ENCODE measurements around the gene ACTG2.
"Not testable (repeated sequence)": the region's sequence is repeated elsewhere in the genome, so short reads cannot be mapped to it uniquely, and the experiment has no call there.

Gene ACTG2

GRCh38 chr2:73931531-73932500 is 39.0 kb downstream of the ACTG2 start:
- in situ Hi-C loops (cut with HindIII; ENCODE audit: low sequenced_read_pairs) = no loop called here

DNA sequence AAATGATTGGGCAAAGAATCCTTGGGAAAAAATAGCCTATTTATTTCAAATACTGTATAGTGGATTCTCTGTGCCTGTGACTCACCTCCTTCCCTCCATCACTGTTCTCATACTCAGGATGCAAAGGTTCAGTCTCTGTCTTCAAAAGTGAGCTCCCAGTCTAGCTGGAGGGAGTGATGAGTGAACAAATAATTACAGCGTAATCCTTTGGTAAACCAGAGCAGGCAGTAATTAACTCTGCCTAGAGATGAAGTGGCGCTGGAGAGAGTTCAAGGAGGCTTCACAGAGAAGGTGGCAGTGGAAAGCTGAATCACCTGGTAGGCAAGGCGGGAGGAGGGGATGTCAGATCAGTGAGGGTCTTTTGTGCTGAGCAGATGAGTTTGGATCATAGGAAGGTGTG is 40.4 kb downstream of the ACTG2 start:
- in situ Hi-C loops (cut with HindIII; ENCODE audit: low sequenced_read_pairs) = no loop called here

- in situ Hi-C loops (cut with HindIII; ENCODE audit: low sequenced_read_pairs) = no loop called here
Observed at GRCh38 chr2:73935641-73936040, 42.8 kb downstream of the ACTG2 start.

- in situ Hi-C loops (cut with HindIII; ENCODE audit: low sequenced_read_pairs) = no loop called here
Observed at GRCh38 chr2:73937103-73937885, 44.5 kb downstream of the ACTG2 start.

DNA sequence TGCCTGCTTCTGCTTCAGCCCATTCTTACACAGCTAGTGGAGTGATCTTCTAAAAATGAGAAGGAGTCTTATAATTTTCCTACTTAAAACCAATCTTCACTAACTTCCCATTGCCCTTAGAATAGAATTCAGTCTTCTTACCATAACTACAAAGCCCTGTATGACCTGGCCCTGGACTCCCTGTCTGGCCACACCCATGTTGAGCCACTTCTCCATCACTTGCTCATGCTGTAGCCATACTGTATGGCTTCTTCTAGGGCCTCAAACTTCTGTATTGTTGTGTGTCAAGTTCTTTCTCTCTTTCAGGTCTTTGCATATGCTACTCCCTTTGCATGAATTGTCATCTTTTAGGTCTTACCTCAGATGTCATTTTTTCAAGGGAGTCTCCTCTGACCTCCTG is 45.1 kb downstream of the ACTG2 start:
- in situ Hi-C loops (cut with HindIII; ENCODE audit: low sequenced_read_pairs) = no loop called here

DNA sequence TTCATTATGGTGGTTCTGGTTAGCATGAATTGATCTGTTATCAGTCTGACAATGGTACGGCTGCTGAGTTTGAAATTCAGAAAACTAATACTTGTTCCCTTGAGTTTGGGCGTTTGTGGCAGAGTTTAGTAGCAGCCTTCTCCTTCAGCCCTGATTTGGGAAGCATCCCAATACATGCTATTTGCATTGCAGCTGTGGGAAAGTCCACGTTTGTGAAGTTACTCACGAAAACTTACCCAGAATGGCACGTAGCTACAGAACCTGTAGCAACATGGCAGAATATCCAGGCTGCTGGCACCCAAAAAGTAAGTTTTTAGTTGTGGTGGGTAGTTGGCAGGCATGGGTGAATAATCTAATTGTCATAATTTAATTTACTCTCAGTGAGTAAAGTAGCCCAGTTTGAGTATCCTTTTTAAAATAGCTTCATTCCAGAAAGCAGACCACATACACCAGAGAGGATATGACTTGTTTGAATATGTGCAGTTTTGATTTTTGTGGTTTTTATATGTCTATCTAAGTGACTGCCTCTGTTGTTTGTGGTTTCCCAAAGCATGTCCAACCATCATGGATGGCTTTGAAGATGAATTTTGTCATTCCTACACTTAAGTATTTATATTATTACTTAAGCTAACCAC is 46.0 kb downstream of the ACTG2 start:
- in situ Hi-C loops (cut with HindIII; ENCODE audit: low sequenced_read_pairs) = no loop called here

DNA sequence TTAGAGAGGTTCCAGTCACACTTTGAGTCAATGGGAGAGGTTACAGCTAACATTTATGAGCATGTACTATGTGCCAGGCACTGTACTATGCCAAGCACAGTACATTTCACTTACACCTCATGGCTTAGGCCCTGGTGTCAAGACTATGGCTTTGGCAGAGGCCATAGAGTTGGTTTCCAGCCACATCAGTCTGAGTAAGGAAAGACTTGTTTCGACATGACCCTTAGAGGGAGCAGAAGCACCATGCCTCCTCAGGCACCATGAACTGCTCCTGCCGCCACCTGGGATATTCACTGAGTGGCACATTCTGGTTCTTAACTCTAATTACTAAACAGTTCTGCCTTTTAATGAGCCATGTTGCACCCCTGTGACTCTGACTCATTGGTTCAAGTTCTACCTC is 46.6 kb downstream of the ACTG2 start:
- in situ Hi-C loops (cut with HindIII; ENCODE audit: low sequenced_read_pairs) = no loop called here

DNA sequence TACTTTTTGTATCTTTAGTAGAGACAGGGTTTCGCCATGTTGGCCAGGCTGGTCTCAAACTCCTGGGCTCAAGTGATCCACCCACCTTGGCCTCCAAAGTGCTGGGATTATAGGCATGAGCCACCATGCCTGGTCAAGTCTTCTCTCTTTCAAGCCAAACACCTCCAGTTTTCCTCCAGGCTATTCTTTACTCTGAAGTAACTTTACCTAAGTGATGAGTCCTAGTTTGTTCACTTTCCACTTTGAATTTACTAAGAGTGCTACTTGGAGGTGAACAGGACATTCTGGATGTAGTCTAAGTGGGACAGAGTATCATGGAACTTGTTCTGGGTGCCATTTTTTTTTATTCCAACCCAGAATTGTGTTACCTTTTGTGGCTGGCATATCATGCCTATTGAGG is 47.3 kb downstream of the ACTG2 start:
- in situ Hi-C loops (cut with HindIII; ENCODE audit: low sequenced_read_pairs) = not testable (repeated sequence)

DNA sequence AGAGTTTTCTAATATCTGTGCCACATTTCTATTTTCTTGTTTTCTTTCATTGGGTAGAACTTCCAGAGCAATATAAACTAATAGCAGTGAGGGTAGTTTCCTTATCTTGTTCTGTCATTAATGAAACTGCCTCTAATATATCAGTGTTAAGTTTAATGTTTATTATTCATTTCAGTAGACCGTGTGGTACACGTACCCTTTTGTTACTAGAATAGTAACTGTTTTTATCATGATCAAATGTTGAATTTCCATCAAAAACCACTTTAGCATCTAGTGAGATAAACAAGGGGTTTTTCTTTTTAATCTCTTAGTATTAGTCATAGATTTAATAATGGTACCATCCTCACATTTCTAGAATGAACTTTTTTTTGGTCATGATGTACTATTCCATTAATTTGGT is 49.9 kb downstream of the ACTG2 start:
- in situ Hi-C loops (cut with HindIII; ENCODE audit: low sequenced_read_pairs) = no loop called here

DNA sequence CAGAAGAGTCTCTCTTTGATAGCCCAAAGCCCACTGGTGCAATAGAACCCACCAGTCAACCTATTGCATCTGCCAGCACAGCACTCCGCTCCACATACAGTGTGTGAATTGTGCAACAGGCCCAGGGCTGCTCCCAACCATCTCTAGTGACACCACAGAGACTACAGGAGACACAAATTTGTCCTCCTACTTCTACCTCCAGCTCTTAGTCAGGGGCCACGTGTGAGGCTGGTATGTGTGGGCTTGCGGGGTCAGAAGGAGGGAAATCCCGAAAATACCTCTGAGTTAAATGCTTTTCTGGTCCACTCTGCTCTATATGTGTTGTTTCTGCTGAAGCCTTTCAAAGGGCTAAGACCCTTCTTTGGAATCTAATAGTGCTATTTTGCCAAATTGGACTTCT is 51.9 kb downstream of the ACTG2 start:
- in situ Hi-C loops (cut with HindIII; ENCODE audit: low sequenced_read_pairs) = no loop called here

DNA sequence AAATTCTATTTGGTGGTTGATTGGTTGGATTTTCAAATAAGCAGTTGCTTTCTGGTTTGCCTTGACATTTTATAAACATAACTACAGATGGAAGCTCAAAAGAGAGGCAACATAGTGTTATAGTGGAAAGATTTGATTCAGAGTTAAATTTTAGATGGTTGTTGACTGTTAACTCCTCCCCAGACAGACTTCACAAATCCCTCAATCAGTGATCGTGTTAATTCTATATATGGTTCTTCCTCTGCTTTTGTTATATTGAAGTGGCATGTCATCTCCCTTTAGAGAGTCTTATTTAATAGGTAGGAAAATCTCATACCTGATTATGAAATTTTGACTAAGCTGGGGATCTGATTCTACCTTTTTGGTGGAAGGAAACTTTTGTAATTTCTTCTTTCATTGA is 53.4 kb downstream of the ACTG2 start:
- in situ Hi-C loops (cut with HindIII; ENCODE audit: low sequenced_read_pairs) = no loop called here

GRCh38 chr2:73946666-73947065 is 53.9 kb downstream of the ACTG2 start:
- in situ Hi-C loops (cut with HindIII; ENCODE audit: low sequenced_read_pairs) = no loop called here

- in situ Hi-C loops (cut with HindIII; ENCODE audit: low sequenced_read_pairs) = no loop called here
Observed at GRCh38 chr2:73947412-73948018, 54.7 kb downstream of the ACTG2 start.

- in situ Hi-C loops (cut with HindIII; ENCODE audit: low sequenced_read_pairs) = no loop called here
Observed at GRCh38 chr2:73949802-73950201, 57.0 kb downstream of the ACTG2 start.

DNA sequence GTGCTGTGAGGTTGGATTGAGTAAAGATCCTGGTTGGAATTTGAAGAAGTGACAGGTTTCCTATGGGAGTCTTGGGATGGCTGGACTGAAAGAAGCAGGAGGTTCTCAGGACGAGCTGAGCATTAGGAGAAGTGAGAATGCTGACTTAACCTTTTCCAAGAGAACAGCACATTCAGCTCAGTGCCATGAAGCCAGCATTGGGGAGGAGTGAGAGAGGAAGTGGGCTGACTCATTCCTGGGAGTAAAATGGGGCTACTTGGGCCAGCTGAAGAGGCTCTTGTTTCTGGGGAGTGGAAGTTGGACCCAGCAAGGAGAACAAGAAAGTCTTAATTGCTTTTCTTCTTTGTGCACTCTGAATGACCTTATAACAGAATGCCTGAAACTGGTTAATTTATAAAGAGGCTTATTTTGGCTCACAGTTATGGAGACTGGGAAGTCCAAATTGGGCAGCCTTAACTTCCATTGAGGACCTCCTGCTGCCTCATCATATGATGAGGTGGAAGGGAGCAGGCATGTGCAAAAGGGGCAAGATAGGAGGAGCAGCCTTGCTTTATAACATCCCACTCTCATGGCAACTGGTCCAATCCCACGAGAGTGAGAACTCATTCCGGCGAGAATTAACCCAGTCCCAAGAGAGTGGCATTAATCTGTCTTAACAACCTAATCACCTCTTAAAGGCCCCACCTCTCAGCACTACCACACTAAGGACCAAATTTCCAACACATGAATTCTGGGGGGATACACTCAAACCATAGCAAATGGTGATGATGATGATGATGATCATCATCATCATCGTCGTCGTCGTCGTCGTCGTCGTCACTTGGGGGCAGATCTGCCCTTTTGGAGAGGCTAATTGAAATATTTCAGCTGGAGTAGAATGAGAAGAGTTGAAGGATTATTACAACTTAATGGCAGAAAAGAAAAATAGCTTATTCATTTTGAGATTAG is 60.0 kb downstream of the ACTG2 start:
- in situ Hi-C loops (cut with HindIII; ENCODE audit: low sequenced_read_pairs) = no loop called here

DNA sequence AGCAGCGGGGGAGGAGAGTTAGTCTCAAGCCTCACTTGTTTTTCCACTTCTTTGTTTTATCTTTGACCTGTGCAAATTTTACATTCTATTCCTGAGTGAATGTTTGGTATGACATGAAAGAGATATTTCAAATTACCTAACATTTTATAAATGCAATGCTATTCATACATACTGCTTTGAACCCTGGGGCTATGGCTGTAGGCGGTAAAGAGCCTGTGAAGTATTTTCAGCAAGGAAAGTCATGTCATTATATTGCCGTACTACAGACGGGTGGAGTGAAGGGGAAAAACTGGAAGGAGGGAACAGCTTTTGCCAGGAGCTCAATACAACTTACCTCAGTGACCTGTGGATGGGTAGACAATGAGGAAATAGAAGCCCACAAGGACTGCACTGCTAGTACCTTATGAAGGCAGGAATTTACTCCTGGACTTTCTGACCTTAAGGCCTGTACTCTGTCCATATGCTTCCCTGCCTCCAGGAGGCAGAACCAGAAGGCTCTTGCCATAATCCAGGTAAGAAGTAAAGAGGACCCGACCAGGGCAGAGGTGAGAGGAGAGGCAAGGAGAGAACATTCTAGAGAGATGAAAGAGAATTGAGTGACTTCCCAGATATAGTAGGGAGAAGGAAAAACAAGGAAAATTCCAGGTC is 63.5 kb downstream of the ACTG2 start:
- in situ Hi-C loops (cut with HindIII; ENCODE audit: low sequenced_read_pairs) = no loop called here

DNA sequence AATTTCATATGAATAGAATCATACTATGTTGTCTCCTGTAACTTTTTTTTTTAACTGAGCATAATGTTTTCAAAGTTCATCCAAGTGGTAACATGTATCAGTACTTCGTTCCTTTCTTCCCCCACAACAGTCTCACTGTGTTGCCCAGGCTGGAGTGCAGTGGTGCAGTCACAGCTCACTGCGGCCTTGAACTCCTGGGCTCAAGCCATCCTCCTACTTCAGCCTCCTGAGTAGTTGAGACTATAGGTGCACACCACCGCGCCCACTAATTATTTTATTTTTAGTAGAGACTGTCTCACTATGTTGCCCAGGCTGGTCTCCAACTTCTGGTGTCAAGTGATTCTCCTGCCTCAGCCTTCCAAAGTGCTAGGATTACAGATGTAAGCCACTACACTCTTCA is 68.5 kb downstream of the ACTG2 start:
- in situ Hi-C loops (cut with HindIII; ENCODE audit: low sequenced_read_pairs) = no loop called here

DNA sequence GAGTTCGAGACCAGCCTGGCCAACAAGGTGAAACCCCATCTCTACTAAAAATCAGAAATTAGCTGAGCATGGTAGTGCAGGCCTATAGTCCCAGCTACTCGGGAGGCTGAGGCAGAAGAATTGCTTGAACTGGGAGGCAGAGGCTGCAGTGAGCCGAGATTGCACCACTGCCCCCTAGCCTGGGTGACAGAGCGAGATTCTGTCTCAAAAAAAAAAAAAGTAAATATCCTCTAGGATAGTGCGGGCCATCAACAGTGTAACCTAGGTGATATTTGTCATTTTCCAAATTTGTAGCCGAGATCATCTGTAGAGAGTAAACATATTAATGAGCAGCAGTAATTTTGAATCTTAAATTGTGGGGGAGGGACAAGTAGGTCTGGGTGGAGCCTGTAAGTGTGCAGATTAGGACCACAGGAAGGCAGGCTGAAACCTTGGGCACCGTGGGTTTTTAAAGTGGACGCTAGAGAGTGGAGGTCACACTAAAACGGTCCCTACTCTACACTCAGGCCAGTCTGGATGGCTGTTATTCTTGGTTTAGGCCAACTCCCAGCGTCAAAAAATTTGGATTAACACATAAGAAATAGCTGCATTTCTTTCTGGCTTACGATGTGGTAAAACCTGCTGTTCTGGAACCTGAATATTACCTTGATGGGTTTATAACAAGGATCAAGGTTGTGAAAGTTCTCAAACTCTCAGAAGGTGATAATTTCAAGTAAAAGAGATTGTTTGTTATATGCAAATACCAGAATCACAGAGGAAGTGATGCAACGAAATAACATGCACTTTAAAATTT is 69.2 kb downstream of the ACTG2 start:
- in situ Hi-C loops (cut with HindIII; ENCODE audit: low sequenced_read_pairs) = no loop called here

DNA sequence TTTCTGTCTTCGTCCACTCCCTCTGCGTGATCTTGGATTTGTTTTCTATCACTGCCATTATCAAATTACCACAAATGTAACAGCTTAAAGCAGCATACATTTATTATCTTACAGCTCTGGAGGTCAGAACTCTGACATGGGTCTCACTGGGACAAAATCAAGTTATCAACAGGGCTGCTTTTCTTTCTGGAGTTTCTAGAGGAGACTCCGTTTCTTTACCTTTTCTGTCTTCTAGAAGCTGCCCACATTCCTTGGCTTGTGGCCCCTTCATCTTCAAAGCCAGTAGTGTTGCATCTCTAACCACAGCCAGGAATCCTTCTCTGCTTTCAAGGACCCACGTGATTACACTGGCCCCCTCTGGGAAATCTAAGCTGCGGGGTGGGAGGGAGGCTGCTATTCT is 70.0 kb downstream of the ACTG2 start:
- in situ Hi-C loops (cut with HindIII; ENCODE audit: low sequenced_read_pairs) = no loop called here
